ENCODE data around the gene TRDN. TPM values are rescaled to one million over a fixed set of nuclear protein-coding genes. Genes with fewer than 3 reads are reported as not detected.

The TRDN gene
- total RNA-seq, 1 experiment from 2014 or later, result 10.4 TPM

DNA sequence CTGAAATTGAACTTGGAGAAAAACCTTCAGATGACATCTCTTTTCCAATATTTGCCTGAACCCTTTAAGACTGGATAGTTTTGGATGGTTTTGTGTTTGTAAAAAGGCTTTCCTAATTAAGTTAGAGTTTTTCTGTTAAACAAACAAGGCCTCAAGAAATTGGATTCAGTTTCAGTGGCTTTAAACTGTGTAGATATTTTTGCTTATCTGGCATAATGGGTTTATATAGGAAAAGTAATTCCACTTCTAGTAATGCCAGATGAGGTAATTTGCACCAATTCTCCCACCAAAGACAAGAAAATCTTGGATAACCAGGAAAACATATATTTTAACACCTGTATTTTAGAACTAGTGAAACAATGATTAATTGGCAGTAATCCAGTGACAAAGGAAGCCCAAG is 12.0 kb upstream of the TRDN start:
- Histone ChIP-seq H2AK5ac (ENCODE audit: insufficient read length, low read length) (no peak overlapping the region), H3K23me2 (ENCODE audit: insufficient read length, low read depth, low read length, poor library complexity, severe bottlenecking) (no peaks in the 10 kb centered on the region), H2BK12ac (ENCODE audit: insufficient read length, low read depth, low read length) (no peak overlapping the region), H3K14ac (ENCODE audit: insufficient read depth, low read length) (no peak overlapping the region), H3K4me2 (ENCODE audit: insufficient read depth, insufficient read length, low read length) (no peak overlapping the region), H3K56ac (ENCODE audit: insufficient read length, low read depth, low read length) (no peak overlapping the region), H4K20me1 (ENCODE audit: control insufficient read depth, insufficient read depth, insufficient read length) (no peaks in the 10 kb centered on the region), H2BK5ac (ENCODE audit: insufficient read length, low read length) (no peak overlapping the region), H3K27ac (ENCODE audit: insufficient read length, low read depth, low read length) (no peak overlapping the region), H2BK120ac (ENCODE audit: low read depth, low read length, poor library complexity, severe bottlenecking) (no peak overlapping the region), H3K79me1 (ENCODE audit: insufficient read depth, low read depth, low read length, poor library complexity, severe bottlenecking) (no peaks in the 10 kb centered on the region), H3K4ac (ENCODE audit: low read depth, low read length) (no peak overlapping the region), H2BK15ac (ENCODE audit: low read depth, low read length) (no peak overlapping the region), H2BK20ac (ENCODE audit: low read depth, low read length, poor library complexity, severe bottlenecking) (no peak overlapping the region), H3K9me3 (ENCODE audit: control insufficient read depth, low read depth, low read length) (no peaks in the 10 kb centered on the region), H4K91ac (ENCODE audit: insufficient read length, low read depth, low read length) (no peak overlapping the region), H4K5ac (ENCODE audit: insufficient read length, low read depth, low read length) (no peak overlapping the region), H2AFZ (ENCODE audit: low read length) (no peak overlapping the region), H4K8ac (replicated peaks; ENCODE audit: insufficient read length, low read depth, low read length) (no peak overlapping the region), H3K23ac (ENCODE audit: insufficient read length, low read depth, low read length) (no peak overlapping the region), H3K4me1 (ENCODE audit: insufficient read depth, low read length) (no peaks in the 10 kb centered on the region), H3K9ac (ENCODE audit: extremely low read depth, insufficient read length, low read length) (no peak overlapping the region), H3T11ph (ENCODE audit: low read length) (no peak overlapping the region), H3K18ac (ENCODE audit: insufficient read length, low read depth, low read length) (no peak overlapping the region), H3K79me2 (ENCODE audit: insufficient read depth, low read length) (no peaks in the 10 kb centered on the region), H3K27me3 (ENCODE audit: insufficient read depth, low read length) (no peaks in the 10 kb centered on the region)
- H3K36me3 Mint-ChIP-seq (ENCODE audit: insufficient read depth in 1 of 3, low read depth in 3 of 3), result no peaks in the 10 kb centered on the region; a peak in 2 of 7 replicates
- peaks cover 5% of the 10 kb centered on the region in 2 experiments; a peak in 3 of 5 replicates for H3K9me3 Mint-ChIP-seq
- H3K27ac Mint-ChIP-seq, result no peak overlapping the region
- H3K4me3 Mint-ChIP-seq, result no peak overlapping the region
- H3K27me3 Mint-ChIP-seq (ENCODE audit: low read depth), result no peaks in the 10 kb centered on the region
- H3K4me1 Mint-ChIP-seq, result no peaks in the 10 kb centered on the region
- TF ChIP-seq CTCF (conservative IDR thresholded peaks at IDR 0.05), result no peak
- DNase-seq, result no peak
